DOHH2 (cell line): ENCODE results near the gene SRMS.

ENCODE experiments used
- H3F3A ChIP-seq: fragments of 200-600 bp; sonication (generic), shearing (Covaris generic); 2 replicates; pipeline ENCODE4 v1.6.0; 2016; ENCODE audit warnings: antibody characterized with exemption, mild to moderate bottlenecking; ENCODE audit not compliant: control insufficient read depth, insufficient read depth
- H3K27ac ChIP-seq: fragments of 200-600 bp; sonication (generic); 2 replicates; pipeline ENCODE4 v1.5.1; 2014; ENCODE audit warnings: low read depth, mild to moderate bottlenecking, low read length, moderate library complexity
- H3K27me3 ChIP-seq: fragments of 200-600 bp; sonication (generic); 2 replicates; pipeline ENCODE4 v1.6.1; 2014; ENCODE audit warnings: mild to moderate bottlenecking, low read length, mixed read lengths; ENCODE audit not compliant: control insufficient read depth
- H3K36me3 ChIP-seq: fragments of 200-600 bp; sonication (generic); 2 replicates; pipeline ENCODE4 v1.6.1; 2014; ENCODE audit warnings: mild to moderate bottlenecking, low read length, moderate library complexity, mixed read lengths; ENCODE audit not compliant: control insufficient read depth
- H3K4me1 ChIP-seq: fragments of 200-600 bp; sonication (generic); 2 replicates; pipeline ENCODE4 v1.6.1; 2014; ENCODE audit warnings: mild to moderate bottlenecking, low read length, mixed read lengths; ENCODE audit not compliant: control insufficient read depth
- H3K4me2 ChIP-seq: fragments of 200-600 bp; sonication (generic); 2 replicates; pipeline ENCODE4 v1.6.0; 2014; ENCODE audit warnings: mild to moderate bottlenecking, low read length, moderate library complexity
- H3K4me3 ChIP-seq: fragments of 200-600 bp; sonication (generic); 2 replicates; pipeline ENCODE4 v1.5.1; 2014; ENCODE audit warnings: mild to moderate bottlenecking, low read length, mixed read lengths
- H3K79me2 ChIP-seq: fragments of 200-600 bp; sonication (generic); 2 replicates; pipeline ENCODE4 v1.6.1; 2014; ENCODE audit warnings: mild to moderate bottlenecking, low read length, mixed read lengths; ENCODE audit not compliant: control insufficient read depth
- H3K9me2 ChIP-seq: fragments of 200-600 bp; sonication (generic); replicated peaks from 2 replicates; pipeline ENCODE4 v1.6.1; 2014; ENCODE audit warnings: mild to moderate bottlenecking, low read length, mixed read lengths; ENCODE audit not compliant: control insufficient read depth
- H3K9me3 ChIP-seq: fragments of 200-600 bp; sonication (generic); 2 replicates; pipeline ENCODE4 v1.6.1; 2014; ENCODE audit warnings: antibody characterized with exemption, low read length, mixed read lengths; ENCODE audit not compliant: control insufficient read depth, insufficient read depth
- H4K20me1 ChIP-seq: fragments of 200-600 bp; sonication (generic); 2 replicates; pipeline ENCODE4 v1.6.0; 2014; ENCODE audit warnings: low read depth, mild to moderate bottlenecking, antibody characterized with exemption, low read length, moderate library complexity; ENCODE audit not compliant: control insufficient read depth, insufficient read depth
- CTCF ChIP-seq: fragments of 200-600 bp; sonication (generic); IDR thresholded peaks from one replicate; pipeline ENCODE4 v1.5.1; 2014; ENCODE audit warnings: antibody characterized with exemption, mild to moderate bottlenecking, low read depth, low read length; ENCODE audit not compliant: poor library complexity, severe bottlenecking
- EZH2phosphoT487 ChIP-seq: fragments of 200-600 bp; sonication (generic); IDR thresholded peaks from 2 replicates; pipeline ENCODE4 v1.6.1; 2017; ENCODE audit warnings: borderline replicate concordance, mild to moderate bottlenecking, antibody characterized with exemption, low read length, moderate library complexity, mixed read lengths

The SRMS gene

GRCh38 chr20:63553933-63554290 lies 6.4 kb upstream of the SRMS start, which contains the start of gene FNDC11:
TSS of gene FNDC11 (plus strand) at chr20:63554159. CDS start at chr20:63555664, 1,505 bp downstream.
- H3K4me1 ChIP-seq, result peaks cover 36% of the 10 kb centered on the region
- H3K79me2 ChIP-seq, result no peaks in the 10 kb centered on the region
- peak within 1 kb of the TSS; percentile 69 for H3K4me3 ChIP-seq
- no peaks in the 10 kb centered on the region for H3K36me3 ChIP-seq
- TF ChIP-seq CTCF, result no peak
- no peak for TF ChIP-seq EZH2phosphoT487
- peaks cover 35% of the 10 kb centered on the region for H3K27me3 ChIP-seq
- peak within 1 kb of the TSS; percentile 81 for H3K4me2 ChIP-seq
- H3K27ac ChIP-seq, result peak within 1 kb of the TSS; percentile 53
- H3K9me3 ChIP-seq, result no peaks in the 10 kb centered on the region
- no peaks in the 10 kb centered on the region for H4K20me1 ChIP-seq
- H3K9me2 ChIP-seq, result no peaks in the 10 kb centered on the region
- peaks cover 7% of the 10 kb centered on the region for H3F3A ChIP-seq

- H3K79me2 ChIP-seq, result no peaks in the 10 kb centered on the region
- peak overlapping the region; percentile 81 for H3K4me2 ChIP-seq
- peak overlapping the region; percentile 69 for H3K4me3 ChIP-seq
- H3F3A ChIP-seq, result peaks cover 7% of the 10 kb centered on the region
- TF ChIP-seq EZH2phosphoT487 (no peak), CTCF (no peak)
- H3K4me1 ChIP-seq, result peaks cover 36% of the 10 kb centered on the region
- H3K9me3 ChIP-seq, result no peaks in the 10 kb centered on the region
- no peaks in the 10 kb centered on the region for H4K20me1 ChIP-seq
- H3K27me3 ChIP-seq, result peaks cover 40% of the 10 kb centered on the region
- no peaks in the 10 kb centered on the region for H3K9me2 ChIP-seq
- H3K27ac ChIP-seq, result peak overlapping the region; percentile 53
- H3K36me3 ChIP-seq, result no peaks in the 10 kb centered on the region
Measured at GRCh38 chr20:63553251-63553932, 5.8 kb upstream of the SRMS start.

GRCh38 chr20:63552481-63553249 lies 5.1 kb upstream of the SRMS start:
- H3F3A ChIP-seq, result peaks cover 7% of the 10 kb centered on the region
- TF ChIP-seq CTCF (no peak), EZH2phosphoT487 (no peak)
- no peaks in the 10 kb centered on the region for H3K9me2 ChIP-seq
- no peaks in the 10 kb centered on the region for H3K36me3 ChIP-seq
- H4K20me1 ChIP-seq, result peaks cover 4% of the 10 kb centered on the region; the same call in 1 of the 2 replicates
- H3K4me2 ChIP-seq, result peak overlapping the region; percentile 81
- peak overlapping the region; percentile 53 for H3K27ac ChIP-seq
- peak overlapping the region; percentile 60 for H3K4me3 ChIP-seq
- H3K4me1 ChIP-seq, result peaks cover 36% of the 10 kb centered on the region
- peaks cover 46% of the 10 kb centered on the region for H3K27me3 ChIP-seq
- no peaks in the 10 kb centered on the region for H3K79me2 ChIP-seq
- H3K9me3 ChIP-seq, result no peaks in the 10 kb centered on the region
